Measurements from ENCODE around the gene GPR39.

The GPR39 gene

DNA sequence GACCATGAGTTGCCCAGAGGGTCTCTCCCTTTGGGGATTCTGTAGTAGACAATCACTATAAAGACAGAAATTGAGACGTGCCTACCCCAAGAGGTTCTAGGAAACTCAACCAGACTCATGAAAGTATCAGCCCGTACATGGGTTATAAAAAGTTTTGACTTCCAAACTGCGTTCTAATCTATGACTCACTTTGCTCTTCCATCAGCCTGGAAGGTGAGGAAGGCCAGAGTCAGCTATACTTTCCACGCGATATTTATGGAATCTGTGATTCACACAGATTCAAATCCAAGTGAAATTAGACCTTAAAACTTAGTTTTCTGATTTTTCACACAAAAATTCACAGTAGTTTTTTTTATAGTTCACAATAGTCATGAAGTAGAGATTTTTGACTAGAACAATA, 261.1 kb downstream of the GPR39 start:
- no peak for ATAC-seq
- H3K9me3 Mint-ChIP-seq, result no peaks in the 10 kb centered on the region

DNA sequence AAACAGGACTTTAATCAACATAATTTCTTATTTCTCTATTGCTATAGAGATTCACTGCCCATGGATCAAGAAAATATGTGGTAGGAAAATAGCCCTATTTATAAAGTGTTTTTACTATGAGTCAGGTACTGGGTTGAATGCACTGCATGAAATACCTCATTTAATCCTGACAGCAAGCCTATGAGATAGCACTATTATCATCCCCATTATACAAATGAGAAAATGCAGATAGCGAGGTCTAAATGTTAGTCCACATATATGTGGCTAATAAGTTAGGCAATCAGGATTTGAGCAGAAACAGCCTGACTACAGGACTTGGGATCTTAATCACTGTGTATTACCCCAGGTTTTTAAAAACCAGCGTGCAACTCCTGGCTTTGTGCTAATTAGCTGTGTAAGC, 261.9 kb downstream of the GPR39 start:
- Mint-ChIP-seq H3K4me1 (no peaks in the 10 kb centered on the region), H3K9me3 (no peaks in the 10 kb centered on the region), H3K27ac (no peak overlapping the region), H3K27me3 (peaks cover 8% of the 10 kb centered on the region), H3K4me3 (no peak overlapping the region)
- DNase-seq (no peak), ATAC-seq (no peak)

More for the DNA sequence above, 261.1 kb downstream of the GPR39 start:
- DNase-seq, result no peak
- Mint-ChIP-seq H3K4me1 (no peaks in the 10 kb centered on the region), H3K27ac (no peak overlapping the region), H3K27me3 (peaks cover 13% of the 10 kb centered on the region), H3K4me3 (no peak overlapping the region)

DNA sequence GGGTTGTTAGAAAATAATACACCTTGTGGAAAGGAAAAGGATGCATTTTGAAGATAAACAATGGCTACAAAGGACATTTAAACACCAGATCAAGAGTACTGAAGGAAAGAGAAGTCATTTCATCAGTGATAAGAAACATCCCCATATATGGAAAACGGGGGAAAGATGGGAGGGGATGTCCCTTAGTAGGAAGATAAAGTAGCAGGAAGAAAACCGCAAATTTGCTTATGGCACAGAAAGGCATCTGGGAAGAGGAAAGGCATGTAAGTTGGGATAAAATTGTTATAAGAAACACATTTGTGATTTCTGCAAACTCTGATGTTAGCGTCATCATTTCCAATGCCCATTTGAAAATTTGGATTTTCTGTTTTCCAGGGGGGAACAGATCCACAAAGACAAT, 263.9 kb downstream of the GPR39 start:
- no peaks in the 10 kb centered on the region for H3K4me1 Mint-ChIP-seq
- H3K4me3 Mint-ChIP-seq, result no peak overlapping the region
- ATAC-seq, result no peak
- peaks cover 1% of the 10 kb centered on the region for H3K27me3 Mint-ChIP-seq
- H3K9me3 Mint-ChIP-seq, result no peaks in the 10 kb centered on the region
- no peak for DNase-seq
- H3K27ac Mint-ChIP-seq, result no peak overlapping the region

DNA sequence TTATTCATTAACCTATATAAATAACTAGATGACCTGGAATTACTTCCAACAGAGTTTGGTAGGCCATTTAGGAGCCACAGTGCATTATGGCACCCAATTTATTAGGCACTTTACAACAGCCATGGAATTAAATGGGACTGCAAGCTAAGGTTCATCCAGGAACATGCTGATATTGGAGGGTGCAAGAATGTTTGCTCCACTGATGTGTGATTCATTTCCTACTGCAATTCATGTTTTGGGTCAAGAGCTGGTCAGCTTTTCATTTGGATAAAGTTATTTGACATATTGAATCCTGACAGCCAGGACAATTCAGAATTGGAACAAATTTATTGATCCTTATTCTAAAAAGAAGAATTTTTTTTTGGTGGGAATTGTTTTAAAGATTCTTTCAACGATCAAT, 265.2 kb downstream of the GPR39 start:
- no peak overlapping the region for H3K4me3 Mint-ChIP-seq
- H3K9me3 Mint-ChIP-seq, result no peaks in the 10 kb centered on the region
- H3K27me3 Mint-ChIP-seq, result no peaks in the 10 kb centered on the region
- H3K27ac Mint-ChIP-seq, result no peak overlapping the region
- ATAC-seq (no peak), DNase-seq (no peak)
- H3K4me1 Mint-ChIP-seq, result no peaks in the 10 kb centered on the region

DNA sequence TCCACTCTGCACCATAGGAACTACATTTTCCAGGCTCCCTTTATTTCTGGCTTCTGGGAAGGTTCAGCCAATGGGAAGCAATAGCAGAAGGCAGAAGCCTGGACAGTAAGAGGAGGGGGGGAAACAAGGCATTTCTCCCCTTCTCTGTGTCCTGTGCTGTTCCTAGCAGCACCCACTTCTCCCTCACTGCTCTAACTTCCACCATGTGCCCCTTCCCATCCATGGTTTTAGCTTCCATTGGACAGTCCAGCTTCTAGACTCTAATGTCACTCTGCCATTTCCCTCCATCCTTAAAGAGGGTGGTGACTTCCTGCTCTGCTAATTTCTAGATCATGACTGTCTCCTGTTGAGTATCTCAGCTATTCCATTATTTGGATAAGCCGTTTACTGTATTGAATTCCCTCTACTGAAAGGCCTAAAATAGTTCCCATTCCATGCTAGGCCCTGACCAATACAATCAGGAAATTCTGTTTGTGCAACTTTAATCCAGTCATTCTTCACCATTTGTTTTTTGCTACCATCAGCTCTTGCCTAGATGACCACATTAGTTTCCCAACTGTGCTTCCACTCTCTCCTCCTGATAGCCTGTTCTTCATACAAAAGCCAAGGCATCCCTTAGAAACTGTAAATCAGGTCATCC, 274.2 kb downstream of the GPR39 start:
- no peaks in the 10 kb centered on the region for H3K4me1 Mint-ChIP-seq
- H3K9me3 Mint-ChIP-seq, result peaks cover 6 to 7% of the 10 kb centered on the region in 2 donors
- ATAC-seq (no peak), DNase-seq (no peak)
- no peak overlapping the region for H3K27ac Mint-ChIP-seq
- no peaks in the 10 kb centered on the region for H3K27me3 Mint-ChIP-seq
- no peak overlapping the region for H3K4me3 Mint-ChIP-seq

DNA sequence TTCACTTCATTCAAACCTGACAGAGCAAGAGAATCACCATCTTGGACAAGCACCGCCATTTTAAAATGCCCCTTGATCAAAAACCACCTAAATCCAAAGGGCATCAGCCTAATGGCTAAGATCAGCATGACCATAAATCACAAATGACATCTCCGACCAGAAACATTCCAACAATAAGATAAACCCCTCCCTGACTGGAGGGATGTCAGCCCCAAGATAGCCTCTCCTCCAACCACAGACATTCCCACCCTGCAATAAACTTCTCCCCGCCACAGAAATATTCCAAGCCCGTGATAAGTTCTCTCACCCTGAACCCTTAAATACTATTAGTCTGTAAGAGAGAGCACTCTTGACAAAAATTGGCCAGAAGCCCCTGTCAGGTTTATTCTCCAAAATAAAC, 275.0 kb downstream of the GPR39 start:
- ATAC-seq (no peak), DNase-seq (no peak)
- Mint-ChIP-seq H3K27ac (no peak overlapping the region), H3K4me3 (no peak overlapping the region), H3K9me3 (peaks cover 6 to 7% of the 10 kb centered on the region in 2 donors), H3K4me1 (no peaks in the 10 kb centered on the region), H3K27me3 (no peaks in the 10 kb centered on the region)

DNA sequence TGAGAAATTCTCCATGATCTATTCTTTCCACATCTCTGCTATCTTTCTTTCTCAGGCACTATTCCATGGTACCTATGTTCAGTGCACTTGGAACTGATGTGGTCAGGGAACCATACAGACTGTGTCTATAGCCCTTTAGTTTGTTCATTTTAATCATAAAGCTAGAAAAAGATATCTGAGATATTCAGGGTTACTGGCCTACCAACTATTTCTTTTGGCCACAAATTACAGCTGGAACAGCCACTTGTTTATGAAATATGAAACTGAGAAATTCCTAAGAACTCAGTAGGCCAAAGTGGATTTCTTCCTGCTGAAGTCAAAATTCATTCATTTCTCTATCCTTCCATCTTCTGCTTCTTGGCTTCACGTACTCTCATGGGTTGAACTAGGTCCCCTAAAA, 276.2 kb downstream of the GPR39 start:
- Mint-ChIP-seq H3K27me3 (no peaks in the 10 kb centered on the region), H3K4me1 (no peaks in the 10 kb centered on the region), H3K9me3 (peaks cover 6 to 7% of the 10 kb centered on the region in 2 donors), H3K4me3 (no peak overlapping the region), H3K27ac (no peak overlapping the region)
- DNase-seq (no peak), ATAC-seq (no peak)
